ENCODE measurements around the gene ATP6V1E1. TPM values are rescaled to one million over a fixed set of nuclear protein-coding genes. Genes with fewer than 3 reads are reported as not detected.
"Not testable (repeated sequence)": the region's sequence is repeated elsewhere in the genome, so short reads cannot be mapped to it uniquely, and the experiment has no call there.

The ATP6V1E1 gene
- total RNA-seq, 1 donor: 74.2 TPM

- no peaks in the 10 kb centered on the region for H3K9me3 ChIP-seq (ENCODE audit: low read depth, low read length)
Measured at GRCh38 chr22:17579535-17579981, 49.0 kb downstream of the ATP6V1E1 start.

GRCh38 chr22:17578136-17578754 is 50.3 kb downstream of the ATP6V1E1 start:
- Histone ChIP-seq H3K4me3 (ENCODE audit: low read length) (no peak overlapping the region), H3K4me1 (ENCODE audit: insufficient read depth, low read length) (no peaks in the 10 kb centered on the region), H3K27me3 (ENCODE audit: insufficient read depth, low read length) (no peaks in the 10 kb centered on the region), H3K9me3 (ENCODE audit: low read depth, low read length) (no peaks in the 10 kb centered on the region)

More at GRCh38 chr22:17579535-17579981, 49.0 kb downstream of the ATP6V1E1 start:
- H3K4me1 ChIP-seq (ENCODE audit: insufficient read depth, low read length): no peaks in the 10 kb centered on the region
- H3K27me3 ChIP-seq (ENCODE audit: insufficient read depth, low read length): no peaks in the 10 kb centered on the region
- no peak overlapping the region for H3K4me3 ChIP-seq (ENCODE audit: low read length)

GRCh38 chr22:17576470-17576869 is 52.1 kb downstream of the ATP6V1E1 start:
- Histone ChIP-seq H3K4me1 (ENCODE audit: insufficient read depth, low read length) (no peaks in the 10 kb centered on the region), H3K4me3 (ENCODE audit: low read length) (no peak overlapping the region), H3K9me3 (ENCODE audit: low read depth, low read length) (no peaks in the 10 kb centered on the region), H3K27me3 (ENCODE audit: insufficient read depth, low read length) (no peaks in the 10 kb centered on the region)

- H3K9me3 ChIP-seq (ENCODE audit: low read depth, low read length): no peaks in the 10 kb centered on the region
- H3K27me3 ChIP-seq (ENCODE audit: insufficient read depth, low read length): no peaks in the 10 kb centered on the region
- H3K4me3 ChIP-seq (ENCODE audit: low read length): no peak overlapping the region
- no peaks in the 10 kb centered on the region for H3K4me1 ChIP-seq (ENCODE audit: insufficient read depth, low read length)
Measured at GRCh38 chr22:17575681-17576080, 52.9 kb downstream of the ATP6V1E1 start.

GRCh38 chr22:17575151-17575550 is 53.4 kb downstream of the ATP6V1E1 start:
- Histone ChIP-seq H3K27me3 (ENCODE audit: insufficient read depth, low read length) (no peaks in the 10 kb centered on the region), H3K4me3 (ENCODE audit: low read length) (no peak overlapping the region), H3K4me1 (ENCODE audit: insufficient read depth, low read length) (no peaks in the 10 kb centered on the region), H3K9me3 (ENCODE audit: low read depth, low read length) (no peaks in the 10 kb centered on the region)

GRCh38 chr22:17570851-17571631 is 57.5 kb downstream of the ATP6V1E1 start:
- H3K4me1 ChIP-seq (ENCODE audit: insufficient read depth, low read length): no peaks in the 10 kb centered on the region
- H3K27me3 ChIP-seq (ENCODE audit: insufficient read depth, low read length): no peaks in the 10 kb centered on the region
- H3K4me3 ChIP-seq (ENCODE audit: low read length): no peak overlapping the region
- H3K9me3 ChIP-seq (ENCODE audit: low read depth, low read length): no peaks in the 10 kb centered on the region

GRCh38 chr22:17569971-17570511 is 58.5 kb downstream of the ATP6V1E1 start:
- no peaks in the 10 kb centered on the region for H3K27me3 ChIP-seq (ENCODE audit: insufficient read depth, low read length)
- no peaks in the 10 kb centered on the region for H3K9me3 ChIP-seq (ENCODE audit: low read depth, low read length)
- H3K4me1 ChIP-seq (ENCODE audit: insufficient read depth, low read length): no peaks in the 10 kb centered on the region
- H3K4me3 ChIP-seq (ENCODE audit: low read length): no peak overlapping the region

- H3K4me1 ChIP-seq (ENCODE audit: insufficient read depth, low read length): no peaks in the 10 kb centered on the region
- no peaks in the 10 kb centered on the region for H3K27me3 ChIP-seq (ENCODE audit: insufficient read depth, low read length)
- no peak overlapping the region for H3K4me3 ChIP-seq (ENCODE audit: low read length)
Measured at GRCh38 chr22:17566776-17567175, 61.8 kb downstream of the ATP6V1E1 start.

GRCh38 chr22:17566016-17566687 is 62.4 kb downstream of the ATP6V1E1 start:
- H3K4me3 ChIP-seq (ENCODE audit: low read length); H3K4me1 ChIP-seq (ENCODE audit: insufficient read depth, low read length); H3K9me3 ChIP-seq (ENCODE audit: low read depth, low read length); H3K27me3 ChIP-seq (ENCODE audit: insufficient read depth, low read length): not testable (repeated sequence)

More at GRCh38 chr22:17566776-17567175, 61.8 kb downstream of the ATP6V1E1 start:
- H3K9me3 ChIP-seq (ENCODE audit: low read depth, low read length): no peaks in the 10 kb centered on the region

GRCh38 chr22:17563936-17564391 is 64.6 kb downstream of the ATP6V1E1 start:
- H3K4me3 ChIP-seq (ENCODE audit: low read length): no peak overlapping the region
- H3K4me1 ChIP-seq (ENCODE audit: insufficient read depth, low read length): no peaks in the 10 kb centered on the region
- no peaks in the 10 kb centered on the region for H3K27me3 ChIP-seq (ENCODE audit: insufficient read depth, low read length)
- H3K9me3 ChIP-seq (ENCODE audit: low read depth, low read length): no peaks in the 10 kb centered on the region

GRCh38 chr22:17562906-17563870 is 65.4 kb downstream of the ATP6V1E1 start, which contains the start of gene SLC25A18:
TSS of gene SLC25A18 (plus strand) at chr22:17563498. CDS start at chr22:17579945, 16,447 bp downstream.
- no peaks in the 10 kb centered on the region for H3K27me3 ChIP-seq (ENCODE audit: insufficient read depth, low read length)
- H3K4me1 ChIP-seq (ENCODE audit: insufficient read depth, low read length): no peaks in the 10 kb centered on the region
- no peaks in the 10 kb centered on the region for H3K9me3 ChIP-seq (ENCODE audit: low read depth, low read length)
- H3K4me3 ChIP-seq (ENCODE audit: low read length): no peak within 1 kb of the TSS

GRCh38 chr22:17559188-17559587 is 69.4 kb downstream of the ATP6V1E1 start:
- no peaks in the 10 kb centered on the region for H3K27me3 ChIP-seq (ENCODE audit: insufficient read depth, low read length)
- no peak overlapping the region for H3K4me3 ChIP-seq (ENCODE audit: low read length)
- H3K9me3 ChIP-seq (ENCODE audit: low read depth, low read length): no peaks in the 10 kb centered on the region
- H3K4me1 ChIP-seq (ENCODE audit: insufficient read depth, low read length): no peaks in the 10 kb centered on the region

GRCh38 chr22:17554814-17555213 is 73.7 kb downstream of the ATP6V1E1 start:
- Histone ChIP-seq H3K4me1 (ENCODE audit: insufficient read depth, low read length) (no peaks in the 10 kb centered on the region), H3K9me3 (ENCODE audit: low read depth, low read length) (no peaks in the 10 kb centered on the region), H3K4me3 (ENCODE audit: low read length) (no peak overlapping the region), H3K27me3 (ENCODE audit: insufficient read depth, low read length) (no peaks in the 10 kb centered on the region)

GRCh38 chr22:17552737-17553136 is 75.8 kb downstream of the ATP6V1E1 start:
- H3K4me3 ChIP-seq (ENCODE audit: low read length): no peak overlapping the region
- no peaks in the 10 kb centered on the region for H3K27me3 ChIP-seq (ENCODE audit: insufficient read depth, low read length)

More at GRCh38 chr22:17552737-17553136, 75.8 kb downstream of the ATP6V1E1 start:
- Histone ChIP-seq H3K4me1 (ENCODE audit: insufficient read depth, low read length) (no peaks in the 10 kb centered on the region), H3K9me3 (ENCODE audit: low read depth, low read length) (no peaks in the 10 kb centered on the region)

Measured in mononuclear cell (primary cell).